Head of caudate nucleus (tissue), 42 donors: Measurements from ENCODE around the gene ARHGAP6.
"Not testable (repeated sequence)": the region's sequence is repeated elsewhere in the genome, so short reads cannot be mapped to it uniquely, and the experiment has no call there.

Experiments
- DNase-seq, 42 donors: peaks; one replicate each; pipeline versions ENCODE4 v3.0.0 to v3.0.0-alpha.2; 2020 to 2021; ENCODE audit warnings: mixed read lengths in 7 of 42
- intact Hi-C: fragments of 100-400 bp; cut with DNase I; formaldehyde crosslinking; loops from one replicate; pipeline ENCODE4 v1.15.0; 2022

The ARHGAP6 gene

DNA sequence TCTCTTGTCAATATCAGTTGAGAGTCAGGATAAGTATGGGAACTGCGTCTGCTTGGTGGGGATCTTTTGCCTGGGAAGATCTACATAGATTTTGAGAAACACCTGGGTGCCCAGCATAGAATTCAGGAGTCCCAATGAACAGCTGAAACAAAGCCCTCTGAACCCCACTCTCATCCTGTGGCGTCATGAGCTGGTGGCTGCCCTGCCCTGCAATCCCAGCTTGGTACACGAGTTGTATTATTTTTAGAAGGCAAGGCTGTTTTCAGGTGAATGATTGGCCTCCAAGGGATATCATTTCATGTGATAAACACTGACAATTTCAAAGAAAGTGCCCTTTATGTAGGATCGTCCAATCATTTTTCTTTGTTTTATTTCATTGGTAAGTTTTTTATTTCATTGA, 493.8 kb downstream of the ARHGAP6 start:
- DNase-seq = no peak
- intact Hi-C loops = no loop called here

DNA sequence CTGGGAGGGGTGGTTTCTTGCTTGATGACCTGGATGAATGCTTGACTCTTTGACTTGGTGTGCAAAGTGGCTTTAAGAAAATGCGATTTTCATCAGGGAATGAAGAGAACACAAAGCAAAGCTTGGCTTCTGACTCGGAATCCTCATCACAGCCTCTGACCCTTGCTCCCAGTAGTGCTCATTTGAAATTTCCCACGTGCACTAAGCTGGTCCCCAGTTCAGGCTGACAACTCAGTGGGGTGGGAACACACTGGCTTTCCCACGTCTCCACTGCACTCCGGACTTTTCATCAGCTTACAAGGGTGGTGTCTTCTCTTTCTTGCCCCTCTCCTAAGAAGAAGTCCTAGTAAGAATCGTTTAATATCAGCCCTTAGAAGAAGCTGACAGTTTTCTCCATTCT, 501.3 kb downstream of the ARHGAP6 start:
- intact Hi-C loops = no loop called here

DNA sequence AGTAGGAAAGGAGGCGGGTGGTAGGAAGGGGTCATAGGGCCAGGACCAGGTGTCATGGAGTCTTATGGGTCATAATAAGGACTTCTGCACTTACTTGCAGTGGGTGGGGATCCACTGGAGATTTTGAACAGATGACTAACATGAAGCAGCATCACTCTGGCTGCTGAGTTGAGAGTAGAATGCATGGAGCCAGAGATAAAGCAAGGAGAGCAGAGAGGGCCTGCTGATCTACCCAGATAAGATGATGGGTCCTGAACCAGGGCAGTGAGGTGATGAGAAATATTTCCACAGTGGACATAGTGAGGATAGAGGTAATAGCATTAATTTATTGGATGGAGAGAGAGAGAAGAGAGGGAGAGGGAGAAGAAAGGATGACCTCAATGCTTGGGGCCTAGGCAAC, 506.6 kb downstream of the ARHGAP6 start:
- intact Hi-C loops = no loop called here
- DNase-seq = no peak

More for the DNA sequence above, 501.3 kb downstream of the ARHGAP6 start:
- DNase-seq = no peak

DNA sequence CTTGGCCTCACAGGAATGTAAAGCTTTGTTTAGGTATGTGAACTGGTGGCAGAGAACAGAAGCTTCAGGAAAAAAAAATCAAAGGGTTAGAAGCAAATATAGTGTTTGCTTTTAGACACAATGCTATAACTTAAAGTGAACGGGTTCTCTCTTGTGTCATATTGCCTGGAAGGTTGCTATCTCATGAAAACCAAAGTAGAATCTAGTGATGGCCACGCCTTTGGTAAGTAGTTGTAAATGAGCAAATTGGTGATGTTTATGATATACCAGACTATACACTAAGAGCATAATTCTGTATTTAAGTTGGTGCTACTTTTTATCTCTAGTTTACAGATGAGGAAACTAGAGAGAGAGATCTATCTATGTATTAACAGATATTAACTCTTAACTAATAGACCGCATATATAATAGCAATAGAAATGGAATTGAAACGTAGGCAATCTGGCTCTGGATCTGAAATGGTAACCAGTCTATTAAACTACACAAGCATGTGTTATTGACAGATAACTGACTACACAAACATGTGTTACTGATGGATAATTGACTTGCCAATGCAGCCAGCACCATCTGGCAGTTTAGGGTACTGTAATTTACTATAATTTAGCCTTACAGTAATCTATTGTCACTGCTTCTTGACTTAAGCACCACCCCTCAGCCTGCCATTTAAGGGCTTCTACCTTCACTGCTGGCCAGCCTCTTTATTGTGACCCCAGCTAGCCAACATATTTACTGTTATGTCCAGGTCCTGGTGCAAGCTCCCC, 513.7 kb downstream of the ARHGAP6 start:
- no peak for DNase-seq
- intact Hi-C loops = no loop called here

DNA sequence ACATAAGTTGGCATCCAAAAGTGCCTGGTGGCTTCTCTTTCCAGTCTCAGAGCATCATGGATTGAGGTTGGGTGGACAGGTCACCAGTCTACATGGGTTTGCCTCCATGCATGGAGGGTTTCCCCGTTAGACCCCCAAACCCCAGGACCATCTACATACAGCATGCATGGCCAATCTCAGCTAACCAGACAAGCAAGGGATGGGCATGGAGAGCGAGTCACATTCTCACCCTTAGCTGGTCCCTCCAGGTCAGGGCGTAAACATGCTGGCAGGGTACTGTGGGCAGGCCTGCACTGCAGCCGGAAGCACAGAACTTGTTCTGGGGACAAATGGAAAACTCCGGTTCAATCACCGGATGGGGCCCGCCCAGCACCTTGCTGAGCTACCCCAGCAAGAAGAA, 517.3 kb downstream of the ARHGAP6 start:
- no peak for DNase-seq
- intact Hi-C loops = no loop called here

DNA sequence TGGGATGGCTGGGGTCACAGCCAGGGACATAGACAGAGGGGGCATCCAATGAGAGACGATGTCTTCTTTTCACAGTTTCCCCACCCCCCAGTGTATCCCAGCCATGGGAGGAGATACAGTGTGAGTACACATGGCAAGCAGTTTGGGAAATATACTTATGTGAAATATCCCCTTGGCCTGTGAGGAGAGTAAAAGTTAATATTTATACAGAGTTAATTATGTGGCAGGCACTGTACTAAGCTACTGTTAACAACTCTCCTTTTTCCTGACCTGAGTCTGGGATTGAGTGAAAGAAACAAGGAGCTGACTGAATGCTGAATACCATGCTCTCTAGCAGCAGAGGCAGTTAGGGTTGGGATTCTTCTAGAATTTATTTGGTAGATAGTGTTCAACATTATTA, 519.3 kb downstream of the ARHGAP6 start:
- DNase-seq = no peak
- intact Hi-C loops = no loop called here

DNA sequence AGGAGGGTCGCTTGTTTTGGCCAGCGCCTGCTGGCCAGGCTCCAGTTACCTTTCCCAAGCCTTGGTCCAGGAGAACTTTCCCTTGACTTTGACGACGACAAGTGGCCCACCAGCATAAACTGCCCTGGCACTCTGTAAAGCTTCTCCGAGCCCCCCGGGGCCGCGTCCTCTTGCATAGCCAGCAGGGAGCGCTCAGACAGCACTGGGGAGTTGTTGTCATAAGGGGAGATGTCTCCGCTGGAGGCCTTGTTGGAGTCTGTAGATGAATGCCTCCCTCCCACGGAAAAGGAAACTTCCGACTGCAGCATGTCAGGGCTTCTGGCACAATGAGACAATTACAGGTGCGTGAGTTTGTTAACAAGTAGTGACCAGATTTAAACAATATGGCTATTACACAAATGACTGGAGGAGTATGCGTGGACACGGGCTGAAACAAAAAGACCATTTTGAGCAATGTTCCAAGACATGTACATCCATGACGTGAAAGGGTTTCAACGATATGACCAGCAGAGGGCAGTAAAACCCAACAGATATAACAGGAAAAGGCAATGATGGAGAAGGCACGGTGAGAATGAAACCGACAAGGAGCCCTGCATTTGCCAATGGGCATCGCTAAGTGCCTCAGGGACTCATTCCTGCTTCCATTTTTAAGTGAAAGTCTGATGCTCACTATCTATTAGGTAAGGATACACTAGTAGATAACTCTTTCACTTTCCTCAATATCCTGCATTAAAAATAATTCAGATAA, 521.6 kb downstream of the ARHGAP6 start:
- peak in 38 of 42 donors; percentile 2 to 87 (median 60) for DNase-seq
- intact Hi-C loops = loop anchor here (5.0 kb wide), 1 partner anchor 388 kb away; no protein-coding TSS in a partner anchor

DNA sequence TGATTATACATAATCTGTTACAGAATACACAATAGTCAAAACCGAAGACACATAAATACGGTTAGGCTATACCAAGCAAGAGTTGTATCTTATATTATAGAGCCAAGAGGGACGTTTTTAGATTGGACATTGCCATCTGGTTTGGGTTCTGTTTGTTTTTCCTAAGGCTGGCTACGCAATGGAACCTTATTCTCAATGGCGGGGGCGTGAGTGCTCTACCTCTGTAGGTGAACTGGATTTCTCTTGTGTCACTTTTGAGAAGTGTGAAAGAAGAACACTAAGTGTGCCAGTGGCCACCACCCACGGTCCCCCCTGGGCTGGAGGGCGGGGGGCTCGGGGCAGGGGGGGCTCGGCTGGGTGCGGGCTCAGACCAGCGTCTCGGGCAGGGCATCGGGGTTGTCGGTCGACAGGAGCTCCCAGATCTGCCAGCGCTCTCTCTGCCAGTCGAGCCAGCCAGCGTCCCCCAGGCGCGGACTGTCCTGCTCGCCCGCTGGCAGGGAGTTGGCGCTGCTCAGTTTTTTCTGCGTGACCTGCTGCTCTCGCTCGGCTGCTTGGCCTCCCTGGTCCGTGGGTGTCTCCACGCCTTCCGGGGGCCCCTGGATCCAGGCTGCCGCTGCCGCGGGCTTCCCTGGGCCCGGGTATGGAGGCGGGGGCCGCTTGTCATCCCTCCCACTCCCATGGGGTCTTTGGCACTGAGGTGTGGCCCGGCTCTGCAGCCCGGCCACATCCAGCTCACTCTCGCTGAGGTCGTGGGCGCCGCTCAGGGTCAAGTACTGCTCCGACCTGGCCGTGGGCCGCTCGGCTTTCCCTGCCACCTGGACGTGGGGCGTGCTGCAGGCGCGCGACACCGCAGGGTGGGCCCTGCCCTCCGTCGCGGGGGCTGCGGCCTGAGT, 527.0 kb downstream of the ARHGAP6 start:
- intact Hi-C loops = loop anchor here (10.0 kb wide), 1 partner anchor 954 kb away; no protein-coding TSS in a partner anchor
- peak in 8 of 42 donors; percentile 1 to 39 (median 9) for DNase-seq

DNA sequence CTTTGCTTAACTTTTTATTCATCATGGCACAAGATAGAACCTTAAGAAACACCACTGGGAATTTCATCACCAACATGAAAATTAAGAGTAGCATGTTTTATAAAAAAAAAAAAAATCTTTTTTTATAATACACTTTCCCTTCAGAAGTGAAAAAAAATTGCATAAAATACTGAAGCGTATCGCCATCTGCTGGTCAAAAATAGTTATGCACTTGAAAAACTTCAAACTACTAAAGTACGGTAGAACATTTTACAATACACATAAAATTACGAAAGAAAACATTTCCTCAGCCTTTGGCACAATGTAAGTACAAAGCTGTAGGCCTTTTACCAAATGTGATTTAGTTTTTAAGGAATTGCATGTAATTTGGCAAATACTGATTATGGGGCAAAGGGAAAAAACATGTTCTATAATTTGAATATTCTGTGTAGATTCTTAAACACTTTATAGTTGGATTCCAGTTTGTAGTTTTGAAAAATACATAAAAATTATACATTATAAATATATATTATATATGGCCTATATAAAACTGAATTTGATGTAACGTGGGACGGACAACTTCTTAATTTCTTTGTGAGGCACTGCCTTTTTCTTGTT, 528.1 kb downstream of the ARHGAP6 start:
- intact Hi-C loops = loop anchor here (10.0 kb wide), 1 partner anchor 953 kb away; no protein-coding TSS in a partner anchor
- peak in 5 of 42 donors; percentile 2 to 44 (median 16) for DNase-seq

DNA sequence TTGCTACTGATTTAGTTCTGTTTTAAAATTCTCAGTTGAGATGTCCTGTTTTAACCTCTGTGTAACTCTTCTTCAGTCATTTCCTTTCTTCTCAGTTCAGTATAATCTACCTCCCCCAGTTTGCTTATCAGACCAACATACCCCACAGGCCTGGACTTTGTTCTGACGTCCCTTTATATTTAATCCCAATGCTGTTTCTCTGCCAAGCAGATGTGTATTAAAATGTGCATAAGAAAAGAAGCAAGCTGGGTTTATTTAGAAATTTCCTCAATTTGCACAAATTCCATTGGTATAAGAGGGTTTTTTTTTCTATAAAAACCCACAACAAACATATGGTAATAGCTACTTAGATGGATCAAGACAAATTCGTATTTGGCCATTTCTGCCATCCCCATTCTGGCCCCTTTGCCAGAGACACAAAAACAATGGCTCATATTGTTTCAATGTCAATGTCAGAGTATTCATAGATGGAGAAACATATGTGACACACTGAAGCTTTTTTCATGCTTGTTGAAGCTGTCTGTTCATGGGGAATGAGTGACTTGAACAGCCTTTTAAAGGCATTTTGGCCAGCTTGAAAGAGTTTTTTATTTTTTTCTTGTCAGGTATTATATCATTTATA, 530.0 kb downstream of the ARHGAP6 start:
- DNase-seq = peak in 1 of 42 donors; percentile 1
- intact Hi-C loops = loop anchor here (10.0 kb wide), 1 partner anchor 951 kb away; no protein-coding TSS in a partner anchor

DNA sequence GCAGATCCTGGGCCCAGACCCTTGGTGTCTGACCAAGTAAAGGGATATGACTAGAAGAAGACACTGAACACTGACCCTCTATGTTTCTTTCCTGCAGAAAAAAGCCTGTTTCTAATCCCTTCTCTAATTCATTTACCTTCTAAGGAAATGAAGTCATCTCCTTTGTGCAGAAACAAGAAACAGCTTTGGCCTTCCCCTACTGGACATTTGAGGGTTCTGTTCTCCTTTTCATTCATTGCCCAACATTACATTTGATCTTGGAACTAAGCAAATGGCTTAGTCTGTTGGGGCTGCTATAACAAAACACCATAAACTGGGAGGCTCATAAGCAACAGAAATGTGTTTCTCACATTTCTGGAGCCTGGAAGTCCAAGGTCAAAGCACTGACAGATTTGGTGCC, 534.6 kb downstream of the ARHGAP6 start:
- intact Hi-C loops = loop anchor here (10.0 kb wide), 1 partner anchor 946 kb away; no protein-coding TSS in a partner anchor
- no peak for DNase-seq

DNA sequence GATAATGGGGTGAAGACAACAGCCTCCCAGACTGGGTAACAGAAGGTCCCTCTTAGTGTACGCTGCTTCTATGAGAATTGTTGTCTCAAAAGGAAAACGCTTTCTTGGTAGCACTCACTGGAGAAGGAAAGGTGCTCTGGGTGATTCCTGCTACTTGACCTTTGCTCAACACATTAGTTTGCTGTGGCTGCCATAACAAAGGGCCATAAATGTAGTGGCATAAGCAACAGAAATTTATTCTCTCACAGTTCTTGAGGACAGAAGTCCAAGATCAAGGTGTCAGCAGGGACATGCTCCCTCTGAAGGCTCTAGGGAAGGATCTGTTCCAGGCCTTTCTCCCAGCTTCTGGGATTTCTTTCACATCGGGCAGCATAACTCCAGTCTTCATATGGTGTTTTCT, 535.6 kb downstream of the ARHGAP6 start:
- intact Hi-C loops = loop anchor here (10.0 kb wide), 1 partner anchor 945 kb away; no protein-coding TSS in a partner anchor

DNA sequence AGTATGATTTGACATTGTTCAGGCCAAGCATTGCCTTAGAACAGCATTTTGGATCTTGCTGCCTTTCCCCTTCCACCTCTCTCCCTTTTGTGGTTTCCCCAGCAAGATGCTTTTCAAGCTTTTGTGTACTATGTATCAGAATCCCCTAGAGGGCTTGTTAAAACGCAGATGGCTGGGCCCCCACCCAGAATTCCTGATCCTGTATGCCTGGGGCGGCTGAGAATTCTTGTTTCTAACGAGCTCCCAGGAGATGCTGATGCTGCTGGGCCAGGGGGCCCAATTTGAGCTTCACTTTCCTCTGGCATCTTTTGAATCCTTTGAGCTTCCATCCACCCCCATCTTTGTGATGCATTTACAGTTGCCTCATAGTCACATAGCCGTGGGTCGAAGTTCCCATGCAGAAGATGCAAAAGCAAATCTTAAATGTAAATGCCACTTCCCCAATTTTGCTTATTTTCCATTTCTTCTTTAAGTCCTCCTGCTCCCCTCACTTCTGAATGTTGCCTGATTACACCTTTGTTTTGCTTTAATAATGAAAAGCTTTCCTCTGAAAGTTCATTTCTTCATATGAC, 536.1 kb downstream of the ARHGAP6 start:
- DNase-seq = no peak
- intact Hi-C loops = loop anchor here (10.0 kb wide), 1 partner anchor 945 kb away; no protein-coding TSS in a partner anchor

More for the DNA sequence above, 535.6 kb downstream of the ARHGAP6 start:
- no peak for DNase-seq

DNA sequence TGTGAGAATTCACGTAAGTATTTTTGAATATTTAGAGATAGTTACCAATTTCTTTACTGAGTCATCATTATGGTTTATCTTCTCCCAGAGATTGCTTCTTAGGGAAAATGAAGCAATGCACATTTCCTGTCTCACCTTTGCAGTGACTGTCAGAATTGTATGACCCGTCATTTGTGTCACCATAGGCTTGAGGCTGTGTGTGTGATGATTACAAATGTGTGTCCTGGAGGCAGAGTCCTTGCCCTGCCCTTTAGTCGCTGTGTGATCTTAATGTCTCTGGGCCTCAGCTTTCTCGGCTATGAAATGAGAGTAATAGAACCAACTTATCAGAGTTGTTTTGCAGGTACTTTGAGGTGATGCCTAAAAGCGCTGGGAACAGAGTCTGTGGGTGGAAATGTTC, 540.7 kb downstream of the ARHGAP6 start:
- intact Hi-C loops = no loop called here
- DNase-seq = no peak

DNA sequence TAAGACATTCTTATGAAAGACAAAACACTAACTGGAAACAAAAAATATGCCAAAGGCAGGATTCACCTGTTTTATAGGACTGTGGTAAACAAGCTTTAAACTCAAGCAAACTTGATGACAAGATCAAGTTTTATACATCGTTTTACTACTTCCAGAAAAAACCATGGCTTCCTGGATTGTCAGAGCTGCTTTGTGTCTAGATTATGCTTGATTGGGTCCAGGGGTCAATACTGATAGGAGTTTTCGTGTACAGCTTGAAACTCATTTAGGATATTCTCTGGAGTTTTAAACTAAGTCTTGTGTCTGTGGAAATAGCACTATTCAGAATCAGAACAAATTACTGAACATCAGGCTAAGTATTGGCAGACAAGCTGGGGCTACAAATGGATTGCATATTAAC, 541.6 kb downstream of the ARHGAP6 start:
- no peak for DNase-seq
- intact Hi-C loops = no loop called here

DNA sequence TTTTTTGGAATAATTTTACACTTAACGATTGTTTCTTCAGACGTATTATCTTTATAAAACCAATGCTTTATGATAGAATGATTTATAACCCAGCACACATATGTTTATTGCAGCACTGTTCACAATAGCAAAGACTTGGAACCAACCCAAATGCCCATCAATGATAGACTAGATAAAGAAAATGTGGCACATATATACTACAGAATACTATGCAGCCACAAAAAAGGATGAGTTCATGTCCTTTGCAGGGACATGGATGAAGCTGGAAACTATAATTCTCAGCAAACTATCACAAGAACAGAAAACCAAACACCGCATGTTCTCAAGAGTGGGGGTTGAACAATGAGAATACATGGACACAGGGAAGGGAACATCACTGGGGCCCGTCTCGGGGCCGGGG, 542.6 kb downstream of the ARHGAP6 start:
- DNase-seq, intact Hi-C loops: not testable (repeated sequence)

DNA sequence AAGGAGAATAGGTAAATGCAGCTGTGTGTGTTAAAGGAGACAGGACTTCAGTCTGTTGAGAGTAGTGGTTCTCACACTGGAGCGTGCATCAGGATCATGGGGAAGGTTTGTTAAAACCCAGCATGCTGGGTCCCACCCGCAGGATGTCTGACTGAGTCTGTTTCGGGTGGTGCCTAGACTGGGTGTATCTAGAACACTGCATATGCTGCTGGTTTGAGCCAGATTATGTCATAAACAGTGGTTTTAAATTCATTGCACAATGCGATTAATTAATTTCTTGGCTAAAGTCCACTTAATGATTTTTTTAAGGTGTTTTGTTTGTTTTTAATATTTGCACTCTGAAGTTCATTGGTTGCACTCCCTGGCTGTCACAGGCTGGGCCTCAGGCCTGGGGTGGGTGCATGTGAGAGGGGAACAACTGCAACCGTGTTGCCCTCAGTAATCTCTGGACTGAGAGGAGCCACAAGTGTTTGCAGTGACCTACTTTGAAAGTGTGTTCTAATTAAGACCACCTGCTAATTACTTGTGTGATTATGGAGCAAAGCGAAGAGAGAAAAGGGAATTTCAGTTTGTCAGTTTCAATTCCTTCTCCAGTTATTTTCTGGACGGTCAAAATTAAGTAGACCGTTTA, 546.3 kb downstream of the ARHGAP6 start:
- intact Hi-C loops = no loop called here
- no peak for DNase-seq
